OCI-LY3 (cell line): ENCODE results near the gene TF.

Experiments used
- CTCF ChIP-seq: fragments of 200-600, 300-600 bp; sonication (generic); IDR thresholded peaks from 2 replicates; pipeline ENCODE4 v1.5.1; 2014; ENCODE audit warnings: antibody characterized with exemption, low read length, low read depth
- EZH2phosphoT487 ChIP-seq: fragments of 200-600 bp; shearing (Covaris generic); IDR thresholded peaks from 2 replicates; pipeline ENCODE4 v1.6.1; 2018; ENCODE audit warnings: antibody characterized with exemption, mixed run types, low read depth

GRCh38 chr3:133835418-133835743 lies 89.2 kb downstream of the TF start:
- no peak for TF ChIP-seq CTCF
- no peak for TF ChIP-seq EZH2phosphoT487
